T-helper 1 cell (primary cell): ENCODE results near the gene OR2A5.
"Not testable (repeated sequence)": the region's sequence is repeated elsewhere in the genome, so short reads cannot be mapped to it uniquely, and the experiment has no call there.

Experiments
- DNase-seq, 5 donors: peaks; one replicate each; pipeline ENCODE4 v3.0.0-alpha.2; 2012 to 2020
- total RNA-seq, 4 donors: gene quantifications; one replicate each; lab custom pipeline; 2026; lab: John Stamatoyannopoulos, UW

Gene OR2A5, protein sequence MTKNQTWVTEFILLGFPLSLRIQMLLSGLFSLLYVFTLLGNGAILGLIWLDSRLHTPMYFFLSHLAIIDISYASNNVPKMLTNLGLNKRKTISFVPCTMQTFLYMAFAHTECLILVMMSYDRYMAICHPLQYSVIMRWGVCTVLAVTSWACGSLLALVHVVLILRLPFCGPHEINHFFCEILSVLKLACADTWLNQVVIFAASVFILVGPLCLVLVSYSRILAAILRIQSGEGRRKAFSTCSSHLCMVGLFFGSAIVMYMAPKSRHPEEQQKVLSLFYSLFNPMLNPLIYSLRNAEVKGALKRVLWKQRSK
- 0 reads per million in 4 donors for total RNA-seq

DNA sequence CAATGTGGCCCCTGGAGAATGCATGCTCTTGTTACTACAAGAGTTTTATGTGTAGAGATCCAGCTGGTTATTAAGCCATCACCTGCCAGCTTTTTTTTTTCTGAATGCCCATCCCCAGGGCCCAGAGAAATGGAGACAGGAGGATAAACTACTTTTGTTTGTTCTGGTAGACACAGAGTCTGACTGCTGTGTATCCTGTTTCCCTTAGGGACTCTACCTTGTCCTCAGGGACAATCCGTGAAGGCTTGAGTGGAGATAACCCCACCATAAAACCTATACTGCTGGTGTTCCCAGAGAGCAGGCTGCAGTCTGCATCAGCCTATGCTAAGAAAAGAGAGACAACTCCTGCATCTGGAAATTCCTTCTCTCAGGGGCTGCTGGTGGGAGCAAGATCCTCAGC is at the start of gene OR2A5:
Gene OR2A5, plus strand, starts transcription at position 301 of the 400 bp plus-strand sequence. CDS start 1,454 bp downstream, outside the sequence.
- DNase-seq, result no peak

DNA sequence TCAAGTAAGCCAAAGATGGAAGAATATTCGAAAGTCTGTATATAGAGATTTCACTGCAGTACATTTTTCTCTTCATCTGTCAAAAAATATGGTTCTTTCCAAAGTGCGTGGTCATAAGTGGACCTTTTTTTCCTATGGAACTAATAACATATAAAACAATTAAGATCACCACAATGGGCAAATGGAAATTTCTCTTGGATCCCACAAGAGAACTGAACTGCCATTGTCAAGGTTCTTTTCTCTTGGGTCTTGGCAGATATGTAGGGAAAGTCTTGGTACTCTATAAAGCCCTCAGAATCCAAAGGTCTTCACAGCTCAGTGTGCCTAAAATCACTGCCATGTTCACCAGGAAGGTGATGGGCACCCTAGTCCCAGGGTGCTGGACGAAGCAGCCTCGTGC is 48.7 kb upstream of the OR2A5 start, which contains the start of gene OR6B1:
Gene OR6B1, plus strand, starts transcription at position 301 of the 400 bp plus-strand sequence. CDS start 3,677 bp downstream, outside the sequence.
- no peak for DNase-seq

DNA sequence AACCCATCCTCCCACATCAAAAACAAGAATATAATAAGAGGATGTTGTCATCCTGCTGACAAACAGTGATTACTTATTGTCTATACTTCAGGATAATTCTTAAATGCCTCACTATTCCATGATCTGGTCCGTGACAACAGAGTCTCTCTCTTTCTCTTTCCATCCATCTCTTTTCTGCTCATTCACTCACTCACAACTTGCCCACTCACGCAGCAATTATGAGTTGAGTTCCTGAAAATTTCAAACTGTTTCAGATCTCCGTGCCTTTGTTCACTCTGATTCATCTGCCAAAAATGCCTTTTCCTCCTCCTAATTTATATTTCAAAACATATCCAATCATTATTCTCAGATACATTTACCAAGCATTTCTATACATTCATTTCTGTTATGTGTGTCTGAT is 47.2 kb upstream of the OR2A5 start:
- DNase-seq, result no peak

DNA sequence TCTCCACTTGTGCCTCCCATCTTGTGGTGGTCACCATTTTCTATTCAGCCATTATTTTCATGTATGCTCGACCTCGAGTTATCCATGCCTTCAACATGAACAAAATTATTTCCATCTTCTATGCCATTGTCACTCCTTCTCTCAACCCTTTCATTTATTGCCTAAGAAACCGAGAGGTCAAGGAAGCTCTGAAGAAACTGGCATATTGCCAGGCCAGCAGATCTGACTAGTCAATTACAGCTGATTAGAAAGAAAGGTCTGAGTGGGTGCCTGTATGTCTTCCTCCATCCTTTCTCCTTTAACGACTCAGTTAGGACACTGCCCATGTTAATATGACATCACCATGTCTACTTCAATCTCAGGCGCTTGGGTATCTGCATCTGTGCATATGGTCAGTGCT is 44.0 kb upstream of the OR2A5 start:
- no peak for DNase-seq

DNA sequence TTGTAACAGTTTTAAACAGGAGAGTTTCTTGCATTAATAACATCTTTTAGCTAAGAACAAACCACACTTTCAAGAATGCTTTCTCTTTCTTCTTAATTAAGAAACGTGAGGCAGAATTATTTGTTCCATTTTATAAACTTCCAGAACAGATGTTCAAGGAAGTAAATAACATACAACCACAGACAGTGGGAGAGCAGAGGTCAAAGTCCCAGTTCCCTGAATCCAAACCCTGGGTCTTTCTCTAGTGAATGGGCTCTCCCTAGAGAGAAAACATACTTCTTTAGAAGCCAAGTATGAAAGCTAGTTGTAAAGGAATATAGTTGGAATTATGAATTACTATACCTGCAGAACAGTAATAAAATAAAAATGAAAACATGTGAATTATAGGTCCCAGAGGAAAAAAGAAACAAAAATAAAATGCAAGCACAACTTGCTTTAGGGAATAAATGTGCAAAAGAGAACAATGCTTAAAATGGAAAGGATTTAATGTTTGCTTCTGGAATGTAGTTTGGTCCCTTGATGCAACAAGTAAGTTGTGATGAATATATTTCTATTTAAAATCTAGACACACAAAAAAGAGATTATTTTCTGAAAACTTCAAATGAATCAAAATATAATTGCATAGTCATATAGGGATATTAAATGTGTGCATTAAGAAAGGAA is 42.6 kb upstream of the OR2A5 start:
- no peak for DNase-seq

DNA sequence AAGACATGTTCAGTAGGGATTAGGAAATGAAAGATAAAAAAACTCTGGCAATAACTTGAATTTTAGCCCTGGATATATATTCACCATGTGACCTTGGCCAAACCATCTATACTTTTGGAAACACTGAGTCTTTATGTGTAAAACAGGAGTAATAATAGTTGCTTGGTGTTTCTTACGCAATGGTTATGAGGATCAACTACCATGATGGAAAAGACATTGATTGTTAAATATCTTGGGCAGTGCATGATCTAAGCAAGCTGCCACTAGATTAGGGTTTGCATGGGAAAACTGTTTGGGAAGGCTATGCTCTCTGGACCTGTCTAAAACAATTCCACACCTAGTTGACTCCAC is 42.1 kb upstream of the OR2A5 start:
- no peak for DNase-seq

DNA sequence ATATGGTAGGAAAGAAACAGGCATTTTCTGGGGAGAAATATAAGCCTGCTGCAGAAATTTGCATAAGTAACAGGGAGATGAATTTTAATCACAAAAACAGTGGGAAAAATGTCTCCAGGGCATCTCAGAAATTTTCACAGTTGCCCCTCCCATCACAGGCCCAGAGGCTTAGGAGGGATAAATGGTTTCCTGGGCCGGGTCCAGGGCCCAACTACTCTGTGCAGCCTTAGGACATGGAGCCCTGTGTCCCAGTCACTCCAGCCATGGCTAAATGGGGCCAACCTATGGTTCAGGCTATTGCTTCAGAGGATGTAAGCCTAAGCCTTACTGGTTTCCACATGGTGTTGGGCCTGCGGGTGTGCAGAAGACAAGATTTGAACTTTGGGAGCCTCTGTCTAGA is 39.4 kb upstream of the OR2A5 start:
- DNase-seq, result no peak

DNA sequence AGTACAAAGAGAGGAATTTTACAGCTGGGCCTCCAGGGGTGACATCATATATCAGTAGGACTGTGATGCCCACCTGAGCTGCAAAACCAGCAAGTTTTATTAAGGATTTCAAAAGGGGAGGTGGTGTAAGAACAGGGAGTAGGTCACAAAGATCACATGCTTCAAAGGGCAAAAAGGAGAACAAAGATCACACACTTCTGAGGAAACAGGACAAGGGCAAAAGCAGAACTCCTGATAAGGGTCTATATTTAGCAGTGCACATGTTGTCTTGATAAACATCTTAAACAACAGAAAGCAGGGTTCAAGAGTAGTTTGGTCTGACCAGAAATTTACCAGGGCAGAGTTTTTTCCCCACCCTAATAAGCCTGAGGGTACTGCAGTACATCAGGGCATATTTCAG is 38.7 kb upstream of the OR2A5 start:
- not testable (repeated sequence) for DNase-seq

DNA sequence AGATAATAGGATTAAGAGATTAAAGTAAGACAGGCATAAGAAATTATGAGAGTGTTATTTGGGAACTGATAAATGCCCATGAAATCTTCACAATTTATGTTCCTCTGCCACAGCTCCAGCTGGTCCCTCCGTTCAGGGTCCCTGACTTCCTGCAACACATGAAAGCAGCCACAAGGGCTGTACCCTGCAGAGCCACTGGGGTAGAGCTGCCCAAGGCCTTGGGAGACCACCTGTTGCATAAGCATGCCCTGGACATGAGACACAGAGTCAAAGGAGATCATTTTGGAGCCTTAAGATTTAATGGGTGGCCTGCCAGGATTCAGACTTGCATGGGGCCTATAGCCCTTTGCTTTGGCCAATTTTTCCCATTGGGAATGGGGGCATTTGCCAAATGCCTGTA is 37.9 kb upstream of the OR2A5 start:
- DNase-seq, result not testable (repeated sequence)

DNA sequence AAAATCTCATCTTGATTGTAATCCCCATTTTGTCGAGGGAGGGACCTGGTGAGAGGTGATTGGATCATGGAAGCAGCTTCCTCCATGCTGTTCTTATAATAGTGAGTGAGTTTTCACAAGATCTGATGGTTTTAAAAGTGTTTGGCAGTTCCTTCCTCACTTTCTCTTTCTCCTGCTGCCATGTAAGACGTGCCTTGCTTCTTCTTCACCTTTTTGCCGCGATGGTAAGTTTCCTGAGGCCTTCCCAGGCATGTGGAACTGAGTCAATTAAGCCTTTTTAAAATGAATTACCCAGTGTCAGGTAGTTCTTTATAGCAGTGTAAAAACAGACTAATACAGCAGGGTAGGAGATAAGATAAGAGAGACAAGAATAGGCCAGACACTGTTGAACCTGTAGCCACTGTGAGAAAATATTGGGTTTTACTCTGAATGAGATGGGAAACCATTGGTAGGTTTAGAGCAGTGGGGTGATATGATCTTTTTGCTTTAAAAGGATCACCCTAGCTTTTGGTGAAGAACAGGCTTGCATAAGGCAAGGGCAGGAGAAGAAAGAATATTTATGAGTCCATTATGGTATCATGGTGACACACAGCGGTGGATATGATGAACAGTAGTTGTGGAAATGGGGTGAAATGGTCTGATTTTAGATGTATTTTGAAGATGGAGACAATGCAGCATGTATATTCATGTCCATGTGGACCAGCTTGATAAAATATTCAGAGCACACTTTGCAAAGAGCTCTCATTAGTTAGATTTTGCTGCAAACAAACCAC is 37.1 kb upstream of the OR2A5 start:
- no peak for DNase-seq

DNA sequence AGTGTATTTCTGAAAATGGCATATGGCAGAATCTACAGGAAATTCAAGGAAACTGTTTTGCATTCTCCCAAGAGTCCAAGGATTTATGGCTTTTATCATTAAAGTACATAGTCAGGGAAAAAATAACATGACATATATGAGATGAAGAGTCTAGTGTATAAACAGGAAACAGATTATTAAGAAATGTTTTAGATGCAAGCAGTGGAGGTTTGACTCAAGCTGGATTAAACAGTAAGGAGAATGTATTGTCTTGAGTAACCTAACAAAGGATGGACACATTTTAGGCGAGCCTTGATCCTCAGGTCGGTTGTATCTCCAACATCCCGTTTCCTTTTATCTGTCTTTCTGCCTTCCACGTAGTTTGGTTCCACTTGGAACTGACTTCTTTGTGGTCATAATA is 30.7 kb upstream of the OR2A5 start:
- DNase-seq, result no peak

DNA sequence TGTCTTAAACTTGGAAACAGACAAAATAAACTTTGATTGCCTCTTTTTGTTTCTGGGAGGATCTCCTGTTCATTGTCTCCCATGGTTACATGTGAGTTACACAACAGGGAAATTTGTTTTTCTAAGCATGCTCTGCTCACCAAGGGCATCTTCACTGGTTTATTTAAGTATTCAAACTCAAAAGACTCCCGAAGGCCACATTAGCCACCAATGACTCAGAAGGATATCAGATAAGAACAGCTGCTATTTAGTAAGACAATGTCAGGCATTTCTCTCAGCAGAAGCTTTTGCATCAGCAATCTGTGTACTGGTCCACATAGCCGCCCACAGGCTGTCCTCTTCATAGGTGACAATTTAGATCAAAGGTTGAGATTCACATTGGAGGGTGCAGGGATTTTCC is 29.3 kb upstream of the OR2A5 start:
- no peak for DNase-seq

DNA sequence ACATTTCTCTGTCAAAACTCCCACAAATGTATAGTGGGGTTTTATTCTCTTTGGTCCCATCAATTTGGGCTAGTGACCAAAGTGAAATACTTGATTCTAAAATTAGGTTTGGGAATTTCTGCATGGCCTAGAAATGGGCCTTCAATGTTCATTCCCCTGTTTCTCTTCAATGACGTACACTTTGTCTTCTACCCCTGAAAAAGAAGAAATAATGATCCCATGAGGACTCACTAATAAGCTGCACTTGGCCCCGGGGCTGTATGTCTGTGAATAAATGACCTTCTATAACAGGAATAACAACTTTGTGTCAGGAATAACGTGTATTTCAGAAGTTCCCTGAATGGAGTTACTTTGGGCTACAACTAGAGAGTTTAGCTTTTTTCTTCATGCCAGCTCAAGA is 28.4 kb upstream of the OR2A5 start:
- no peak for DNase-seq

DNA sequence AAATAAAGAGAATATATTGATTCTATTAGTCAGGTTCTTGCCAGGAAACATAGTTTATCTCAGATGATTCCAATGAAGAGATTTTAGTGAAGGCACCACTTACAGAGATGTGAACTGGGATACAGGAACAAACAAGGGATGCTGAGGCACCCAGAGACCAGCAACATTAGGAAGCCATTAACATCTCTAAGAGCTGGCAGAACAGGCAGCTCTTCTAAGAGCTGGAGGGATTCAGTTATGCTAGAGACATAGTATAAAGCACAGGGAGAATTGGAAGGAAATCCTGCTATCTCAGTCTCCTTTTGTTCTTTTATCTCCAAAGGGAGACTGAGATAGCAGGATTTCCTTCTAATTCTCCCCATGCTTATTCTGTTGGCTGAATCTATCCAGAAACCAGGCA is 26.6 kb upstream of the OR2A5 start:
- DNase-seq, result no peak

DNA sequence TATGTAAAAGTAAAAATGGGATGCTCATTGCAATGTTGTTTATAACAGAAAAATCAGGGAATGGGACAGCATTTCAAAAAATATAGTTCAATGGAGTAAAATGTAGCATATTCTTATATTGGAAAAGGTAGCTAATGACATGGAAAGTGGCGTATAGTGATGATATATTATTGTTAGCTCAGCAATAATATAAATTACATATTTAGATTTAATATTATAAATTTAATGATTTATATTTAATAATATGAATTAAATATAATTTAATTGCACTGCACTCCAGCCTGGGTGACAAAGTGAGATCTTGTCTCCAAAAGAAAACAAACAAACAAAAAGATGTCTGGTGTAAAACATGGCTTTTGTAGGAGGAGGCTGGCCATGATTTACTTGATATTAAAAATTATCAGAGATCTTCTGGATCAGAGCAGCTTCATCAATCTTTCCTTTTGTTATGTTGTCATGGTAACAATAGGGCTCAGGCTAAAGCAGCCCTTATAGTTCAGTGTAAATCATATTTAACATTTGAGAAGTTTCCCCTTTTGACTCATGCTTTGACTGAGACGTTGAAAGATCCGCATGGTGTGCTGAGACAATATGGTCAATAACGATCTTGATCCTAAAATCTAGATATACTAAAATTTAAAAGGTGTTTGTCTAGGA is 25.4 kb upstream of the OR2A5 start:
- DNase-seq, result no peak

DNA sequence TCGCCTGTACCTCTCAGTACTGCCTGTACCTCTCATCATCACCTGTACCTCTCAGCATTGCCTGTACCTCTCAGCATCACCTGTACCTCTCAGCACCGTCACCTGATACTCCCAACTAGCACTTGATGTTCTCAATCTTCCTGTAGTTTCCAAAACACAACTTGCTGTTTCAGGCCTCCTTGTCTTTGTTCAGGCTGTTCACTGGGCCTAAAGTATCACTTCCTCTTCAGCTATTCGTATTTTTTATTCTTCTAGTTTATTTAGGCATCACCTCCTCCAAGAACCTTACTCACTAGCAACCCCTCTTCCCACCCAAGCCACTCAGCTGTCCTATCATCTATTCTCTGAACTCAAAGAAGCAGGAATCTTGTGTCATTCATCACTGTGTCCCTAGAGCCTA is 24.5 kb upstream of the OR2A5 start:
- no peak for DNase-seq

DNA sequence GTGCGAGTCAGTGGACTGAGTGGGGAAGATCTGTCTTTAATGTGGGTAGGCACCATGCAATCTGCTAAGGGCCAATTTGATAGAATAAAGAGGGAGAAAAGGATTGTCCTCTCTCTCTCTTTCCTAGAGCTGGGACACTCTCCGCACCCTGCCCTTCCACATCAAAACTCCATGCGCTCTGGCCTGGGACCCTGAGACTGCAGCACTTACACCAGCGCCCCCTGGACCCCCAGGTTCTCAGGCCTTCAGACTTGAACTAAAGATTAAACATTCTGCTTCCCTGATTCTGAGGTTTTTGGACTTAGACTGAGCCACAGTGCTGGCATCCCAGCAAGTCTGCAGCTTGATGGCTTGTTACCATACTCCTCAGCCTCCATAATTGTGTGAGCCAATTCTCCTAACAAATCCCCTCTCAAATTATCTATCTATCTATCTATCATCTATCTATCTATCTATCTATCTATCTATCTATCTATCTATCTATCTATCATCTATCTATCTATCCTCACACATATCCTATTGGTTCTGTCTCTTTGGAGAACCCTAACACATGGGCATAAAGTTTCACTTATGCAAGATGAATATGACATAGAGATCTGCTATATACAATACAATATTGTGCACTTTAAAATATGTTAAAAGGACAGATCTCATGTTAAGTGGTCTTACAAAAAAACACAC is 22.4 kb upstream of the OR2A5 start:
- DNase-seq, result no peak

DNA sequence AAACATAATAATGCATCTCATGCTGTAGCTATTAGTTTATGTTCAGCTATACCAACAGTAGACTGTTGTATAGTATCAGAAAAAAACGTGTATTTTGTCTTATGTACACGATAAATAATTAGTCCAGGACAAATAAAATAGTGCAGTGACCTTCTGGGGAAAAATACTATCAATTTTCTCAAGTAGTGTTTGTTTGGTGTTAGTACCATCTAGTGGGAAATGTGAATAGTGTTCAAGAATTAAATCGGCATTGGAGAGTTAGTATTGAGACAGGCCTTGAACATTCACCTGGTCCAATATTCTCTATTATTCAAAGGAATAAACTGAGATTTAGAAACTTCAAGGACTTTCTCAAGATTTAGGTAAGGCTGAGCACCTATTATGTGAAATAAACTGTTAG is 21.7 kb upstream of the OR2A5 start:
- no peak for DNase-seq

DNA sequence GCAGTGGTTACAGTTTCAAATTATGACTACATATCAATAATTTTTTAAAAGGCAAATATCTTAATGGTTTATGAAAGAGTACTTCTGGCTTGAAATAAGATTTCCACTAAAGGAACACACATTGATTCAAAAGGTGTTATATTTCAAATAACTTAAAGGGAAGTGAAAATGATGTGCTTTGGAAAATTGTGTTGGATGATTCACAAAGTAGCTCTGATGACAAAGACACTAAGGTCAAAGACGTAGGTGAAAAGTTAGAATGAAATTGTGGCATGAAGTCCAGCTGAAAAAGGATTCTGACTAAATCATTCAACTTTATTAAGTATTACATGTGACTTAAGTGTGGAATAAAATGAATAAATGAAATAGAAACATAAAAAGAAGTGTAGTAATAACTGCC is 20.8 kb upstream of the OR2A5 start:
- DNase-seq, result no peak

DNA sequence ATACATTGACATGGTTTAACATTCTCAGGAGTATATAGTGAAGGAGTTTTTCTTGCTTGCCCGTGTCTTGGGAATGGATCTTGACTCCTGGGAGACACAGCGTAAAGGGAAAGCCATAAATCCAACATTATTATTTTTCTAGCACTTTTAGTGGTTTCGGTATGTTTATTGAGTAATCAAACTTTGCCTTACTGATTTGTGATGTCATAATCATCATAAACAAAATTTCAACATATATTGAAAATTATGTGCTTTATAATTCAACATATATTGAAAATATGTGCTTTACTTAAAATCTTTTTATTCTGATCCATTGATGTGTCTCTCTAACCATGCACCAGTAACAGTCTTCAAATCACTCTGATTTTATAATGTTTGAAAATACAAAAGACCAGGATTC is 20.2 kb upstream of the OR2A5 start:
- no peak for DNase-seq

DNA sequence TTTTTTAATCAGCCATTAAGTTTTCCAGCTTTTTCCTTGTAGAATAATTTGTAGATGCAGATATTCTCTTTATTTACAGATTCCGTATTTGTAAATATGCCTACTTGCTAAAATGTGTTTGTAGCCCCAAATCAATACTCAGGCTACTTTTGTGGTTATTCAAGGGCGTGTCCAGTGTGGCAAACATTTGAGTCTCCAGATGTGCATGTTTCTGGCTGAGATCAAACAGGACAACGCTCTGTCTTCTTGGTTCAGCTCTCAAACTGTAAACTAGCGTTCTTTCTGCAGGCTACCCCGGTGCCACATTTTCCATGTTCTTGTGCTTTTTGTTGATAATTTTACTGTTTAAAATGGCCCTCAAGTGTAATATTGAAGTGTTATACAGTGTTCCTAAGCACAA is 16.2 kb upstream of the OR2A5 start:
- no peak for DNase-seq

DNA sequence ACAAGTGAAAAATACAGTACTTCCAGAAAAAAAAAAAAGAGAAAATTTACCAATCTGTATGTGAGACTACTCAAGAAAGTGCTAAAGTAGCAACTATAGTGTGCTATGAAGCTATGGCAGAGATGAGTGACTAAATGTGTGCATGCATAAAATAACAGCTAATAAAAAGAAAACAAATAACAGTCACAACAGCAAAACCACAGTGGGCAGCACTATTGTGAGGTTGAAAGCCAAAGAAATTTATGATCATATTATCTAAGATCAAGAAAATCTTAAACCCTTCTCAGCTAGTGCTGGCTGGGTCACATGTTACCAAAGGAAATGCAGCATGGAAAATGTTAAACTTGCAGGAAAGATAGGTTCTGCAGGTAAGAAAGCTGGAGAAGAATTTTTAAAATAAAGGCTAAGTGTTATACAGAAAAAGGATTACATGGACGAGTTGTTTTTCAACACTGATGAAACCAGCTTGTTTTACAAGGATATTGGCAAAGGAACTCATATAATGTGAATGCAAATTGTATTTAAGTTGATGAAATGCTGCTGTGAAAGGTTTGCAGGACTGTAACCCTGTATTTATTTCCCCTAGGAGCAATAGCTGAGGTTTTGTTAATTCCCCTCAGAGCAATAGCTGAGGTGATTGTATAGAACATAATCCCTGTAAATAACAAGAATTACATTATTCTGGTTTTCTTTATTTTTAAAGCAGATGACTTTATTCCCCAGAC is 15.6 kb upstream of the OR2A5 start:
- no peak for DNase-seq
